Ramos (cell line): ENCODE measurements around the gene CTCFL.

Experiments used
- in situ Hi-C: fragments of 300-500 bp; cut with MboI; formaldehyde crosslinking; loops from one replicate; pipeline ENCODE4 v1.14.3; 2022; ENCODE audit warnings: low sequenced_read_pairs; ENCODE audit not compliant: unreplicated experiment

The CTCFL gene

GRCh38 chr20:57473246-57474048 is 51.5 kb downstream of the CTCFL start:
- in situ Hi-C loops: loop anchor here (10.0 kb wide), 3 partner anchors 79 to 211 kb away; partner anchors contain the start of gene RBM38

- in situ Hi-C loops: loop anchor here (10.0 kb wide), 3 partner anchors 78 to 212 kb away; partner anchors contain the start of gene RBM38
These were observed 52.5 kb downstream of the CTCFL start for GRCh38 chr20:57472474-57472873.

- in situ Hi-C loops: loop anchor here (10.0 kb wide), 3 partner anchors 77 to 213 kb away; partner anchors contain the start of gene RBM38
These were observed 53.2 kb downstream of the CTCFL start for GRCh38 chr20:57471496-57472372.

GRCh38 chr20:57470666-57471495 is 54.1 kb downstream of the CTCFL start:
- in situ Hi-C loops: loop anchor here (10.0 kb wide), 3 partner anchors 76 to 214 kb away; partner anchors contain the start of gene RBM38

- in situ Hi-C loops: loop anchor here (10.0 kb wide), 3 partner anchors 75 to 215 kb away; partner anchors contain the start of gene RBM38
These were observed 54.8 kb downstream of the CTCFL start for GRCh38 chr20:57470212-57470522.

GRCh38 chr20:57469418-57470211 is 55.3 kb downstream of the CTCFL start:
- in situ Hi-C loops: loop anchor here (10.0 kb wide), 3 partner anchors 75 to 215 kb away; partner anchors contain the start of gene RBM38

GRCh38 chr20:57468523-57469417 is 56.2 kb downstream of the CTCFL start:
- in situ Hi-C loops: no loop called here

GRCh38 chr20:57467742-57468141 is 57.2 kb downstream of the CTCFL start:
- in situ Hi-C loops: no loop called here

- in situ Hi-C loops: no loop called here
These were observed 59.0 kb downstream of the CTCFL start for GRCh38 chr20:57465943-57466342.

GRCh38 chr20:57465486-57465885 is 59.5 kb downstream of the CTCFL start:
- in situ Hi-C loops: no loop called here

GRCh38 chr20:57464642-57465211 is 60.2 kb downstream of the CTCFL start:
- in situ Hi-C loops: no loop called here

- in situ Hi-C loops: no loop called here
These were observed 62.2 kb downstream of the CTCFL start for GRCh38 chr20:57462781-57463180.

- in situ Hi-C loops: no loop called here
These were observed 63.2 kb downstream of the CTCFL start for GRCh38 chr20:57461726-57462125.

- in situ Hi-C loops: no loop called here
These were observed 64.0 kb downstream of the CTCFL start for GRCh38 chr20:57460781-57461465.

- in situ Hi-C loops: no loop called here
These were observed 65.0 kb downstream of the CTCFL start for GRCh38 chr20:57459897-57460296.

GRCh38 chr20:57459278-57459677 is 65.7 kb downstream of the CTCFL start:
- in situ Hi-C loops: no loop called here

- in situ Hi-C loops: no loop called here
These were observed 66.4 kb downstream of the CTCFL start for GRCh38 chr20:57458400-57459160.
